Endothelial cell of umbilical vein (primary cell): ENCODE results near the gene ETFDH. TPM values are rescaled to one million over a fixed set of nuclear protein-coding genes. Genes with fewer than 3 reads are reported as not detected.

Experiments
- BruUV-seq: library from RNA; stranded (reverse); fragments of 400-500 nt; replicated peaks from 2 replicates; lab custom pipeline; 2021; lab: Mats Ljungman, UMichigan
- CTCF ChIA-PET: fragments of 300-600, 350-600 bp; sonication (Branson Sonifier 250); formaldehyde crosslinking; loops from one replicate; lab custom pipeline; 2021; ENCODE audit warnings: antibody characterized with exemption, inconsistent platforms; lab: Charles Lee
- POLR2A ChIA-PET: fragments of 300-600, 350-600 bp; sonication (Branson Sonifier 250); formaldehyde crosslinking; loops from one replicate; lab custom pipeline; 2021; ENCODE audit warnings: antibody characterized with exemption, inconsistent platforms; lab: Charles Lee
- DNase-seq: peaks from one replicate; pipeline ENCODE4 v3.0.0-alpha.2; 2011; ENCODE audit warnings: low read depth, low spot score
- FAIRE-seq: peaks from 2 replicates; lab custom pipeline; 2011; peaks lifted over from hg19 to GRCh38; lab: Jason Lieb, UNC
- H2AFZ ChIP-seq: 2 replicates; pipeline ENCODE4 v1.6.0; 2012; ENCODE audit warnings: low read depth, low read length, control low read depth, inconsistent platforms
- H3K27ac ChIP-seq: 2 replicates; pipeline ENCODE4 v1.5.1; 2011; ENCODE audit warnings: low read depth, mild to moderate bottlenecking, control low read depth, low read length, moderate library complexity; ENCODE audit not compliant: insufficient read depth
- H3K27me3 ChIP-seq, 2 experiments: 2 replicates each; pipeline versions ENCODE4 v1.6.0 to v1.6.1; 2011; ENCODE audit warnings: low read length in 2 of 2, mixed read lengths in 1 of 2; ENCODE audit not compliant: control insufficient read depth in 2 of 2, insufficient read depth in 2 of 2
- H3K36me3 ChIP-seq, 2 experiments: 2 replicates in 1 of 2; 3 replicates in 1 of 2; pipeline ENCODE4 v1.5.1; 2011; ENCODE audit warnings: low read length in 2 of 2, mild to moderate bottlenecking in 1 of 2, moderate library complexity in 1 of 2; ENCODE audit not compliant: control insufficient read depth in 2 of 2, insufficient read depth in 2 of 2; ENCODE audit errors: extremely low read depth in 1 of 2
- H3K4me1 ChIP-seq: 3 replicates; pipeline ENCODE4 v1.5.1; 2011; ENCODE audit warnings: mild to moderate bottlenecking, low read length; ENCODE audit not compliant: control insufficient read depth, insufficient read depth; ENCODE audit errors: extremely low read depth
- H3K4me2 ChIP-seq: 2 replicates; pipeline ENCODE4 v1.6.1; 2011; ENCODE audit warnings: low read length, control low read depth, mixed read lengths; ENCODE audit not compliant: insufficient read depth
- H3K4me3 ChIP-seq, 3 experiments: fragments of 200-600 bp in 1 of 3; sonication (generic), shearing (Covaris generic) in 1 of 3; replicated peaks in 1 of 3; 2 replicates each; pipeline ENCODE4 v1.5.1; 2011 to 2016; ENCODE audit warnings: control low read depth in 3 of 3, low read length in 3 of 3, mild to moderate bottlenecking in 2 of 3, inconsistent platforms in 1 of 3, low read depth in 1 of 3, moderate library complexity in 1 of 3; ENCODE audit not compliant: insufficient read depth in 1 of 3
- H3K79me2 ChIP-seq: 2 replicates; pipeline ENCODE4 v1.6.0; 2012; ENCODE audit warnings: low read length, inconsistent platforms; ENCODE audit not compliant: control insufficient read depth, insufficient read depth
- H3K9ac ChIP-seq: replicated peaks from 2 replicates; pipeline ENCODE3; 2011; ENCODE audit warnings: low read length, control low read depth; ENCODE audit not compliant: insufficient read depth; ENCODE audit errors: extremely low read depth
- H3K9me1 ChIP-seq: replicated peaks from 3 replicates; pipeline ENCODE4 v1.6.0; 2011; ENCODE audit warnings: mild to moderate bottlenecking, low read length; ENCODE audit not compliant: control insufficient read depth, insufficient read depth; ENCODE audit errors: extremely low read depth
- H3K9me3 ChIP-seq: replicated peaks from 2 replicates; pipeline ENCODE4 v1.5.1; 2012; ENCODE audit warnings: low read length, inconsistent platforms; ENCODE audit not compliant: control insufficient read depth, insufficient read depth
- H4K20me1 ChIP-seq: replicated peaks from 2 replicates; pipeline ENCODE3; 2011; ENCODE audit warnings: mild to moderate bottlenecking, low read length; ENCODE audit not compliant: control insufficient read depth, insufficient read depth; ENCODE audit errors: extremely low read depth
- GATA2 ChIP-seq: IDR thresholded peaks from 2 replicates; pipeline ENCODE4 v1.7.0; 2011; ENCODE audit warnings: low read depth, mild to moderate bottlenecking, moderate library complexity, mixed read lengths, low read length; ENCODE audit not compliant: insufficient read length, insufficient read depth
- dilution Hi-C: fragments of 300-500 bp; cut with MboI; formaldehyde crosslinking; loops from one replicate; pipeline ENCODE4 v1.15.0; 2019; ENCODE audit warnings: low sequenced_read_pairs; ENCODE audit not compliant: extremely low pct_ligation_motif_present
- intact Hi-C: fragments of 100-400 bp; cut with micrococcal nuclease; formaldehyde crosslinking; loops from one replicate; pipeline ENCODE4 v1.10.0; 2022
- polyA plus RNA-seq, 4 experiments: library from polyadenylated mRNA; depleted of rRNA in 3 of 4; stranded (reverse) in 3 of 4; unstranded in 1 of 4; fragments of >200 nt; gene quantifications; 2 replicates each; pipeline versions ENCODE4 v1.2.1 to v1.2.3, GENCODE V29; 2011 to 2012; ENCODE audit warnings: missing spikeins in 1 of 4
- total RNA-seq: library from RNA; stranded (reverse); gene quantifications from 2 replicates; pipeline ENCODE4 v1.2.3, GENCODE V29; 2021
- TF ChIP-seq, protein P1 (sequence below): IDR thresholded peaks from 2 replicates; pipeline ENCODE4 v1.6.1; 2011; ENCODE audit not compliant: insufficient read depth, insufficient read length

ETFDH gene
- total and polyA plus RNA-seq, 2 donors (not counting 3 experiments of a cell fraction or from before 2014, with no cell fraction given): 17.3 to 22.3 TPM

DNA sequence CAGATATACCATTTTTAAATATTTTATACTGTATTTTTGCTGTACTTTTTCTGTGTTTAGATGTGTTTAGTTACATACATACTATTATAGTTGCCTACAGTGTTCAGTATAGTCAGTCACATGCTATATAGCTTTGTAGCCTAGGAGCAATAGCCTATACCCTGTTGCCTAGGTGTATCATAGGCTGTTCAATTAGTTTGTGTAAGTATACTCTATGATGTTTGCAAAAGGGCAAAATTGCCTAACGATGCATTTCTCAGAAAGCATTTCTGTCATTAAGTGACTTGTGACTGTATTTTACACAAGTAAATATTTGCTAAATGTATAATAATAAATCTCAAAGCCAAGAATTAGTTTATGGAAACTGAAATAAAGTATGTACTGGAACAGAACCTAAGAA lies 9.5 kb downstream of the ETFDH start:
- Histone ChIP-seq H3K9me1 (no peaks in the 10 kb centered on the region), H3K27ac (no peak overlapping the region), H3K4me2 (no peak overlapping the region), H3K36me3 (no peaks in the 10 kb centered on the region), H4K20me1 (no peaks in the 10 kb centered on the region), H3K9ac (no peak overlapping the region), H3K9me3 (no peaks in the 10 kb centered on the region), H3K27me3 (no peaks in the 10 kb centered on the region), H2AFZ (no peak overlapping the region), H3K4me3 (no peak overlapping the region), H3K79me2 (no peaks in the 10 kb centered on the region), H3K4me1 (no peaks in the 10 kb centered on the region)
- intact Hi-C loops: no loop called here
- no TSS peak for BruUV-seq
- CTCF ChIA-PET: no interaction called here
- FAIRE-seq (no peak), DNase-seq (no peak)
- dilution Hi-C loops: no loop called here
- POLR2A ChIA-PET: no interaction called here
- no peak for TF ChIP-seq GATA2

DNA sequence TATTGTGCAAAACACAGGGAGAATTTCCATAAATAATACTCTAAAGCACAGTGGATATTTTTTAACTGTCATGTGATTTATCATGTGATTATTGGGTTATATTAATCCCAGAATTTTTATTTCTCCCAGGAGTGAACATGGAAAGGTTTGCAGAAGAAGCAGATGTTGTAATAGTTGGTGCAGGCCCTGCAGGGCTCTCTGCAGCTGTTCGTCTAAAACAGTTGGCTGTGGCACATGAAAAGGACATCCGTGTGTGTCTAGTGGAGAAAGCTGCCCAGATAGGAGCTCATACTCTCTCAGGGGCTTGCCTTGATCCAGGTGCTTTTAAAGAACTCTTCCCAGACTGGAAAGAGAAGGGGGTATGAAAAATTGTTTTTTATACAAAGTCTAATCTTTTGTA lies 10.0 kb downstream of the ETFDH start:
- dilution Hi-C loops: no loop called here
- Histone ChIP-seq H3K9ac (no peak overlapping the region), H3K9me3 (no peaks in the 10 kb centered on the region), H3K9me1 (no peaks in the 10 kb centered on the region), H3K36me3 (no peaks in the 10 kb centered on the region), H4K20me1 (no peaks in the 10 kb centered on the region), H3K79me2 (no peaks in the 10 kb centered on the region), H3K27ac (no peak overlapping the region), H3K4me3 (no peak overlapping the region), H2AFZ (no peak overlapping the region), H3K27me3 (no peaks in the 10 kb centered on the region), H3K4me1 (no peaks in the 10 kb centered on the region), H3K4me2 (no peak overlapping the region)
- TF ChIP-seq, protein P1, sequence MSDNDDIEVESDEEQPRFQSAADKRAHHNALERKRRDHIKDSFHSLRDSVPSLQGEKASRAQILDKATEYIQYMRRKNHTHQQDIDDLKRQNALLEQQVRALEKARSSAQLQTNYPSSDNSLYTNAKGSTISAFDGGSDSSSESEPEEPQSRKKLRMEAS: no peak
- TF ChIP-seq GATA2: no peak
- FAIRE-seq (no peak), DNase-seq (no peak)
- ChIA-PET CTCF (no interaction called here), POLR2A (no interaction called here)
- no TSS peak for BruUV-seq
- intact Hi-C loops: no loop called here
